ENCODE measurements around the gene CNR2.

DNA sequence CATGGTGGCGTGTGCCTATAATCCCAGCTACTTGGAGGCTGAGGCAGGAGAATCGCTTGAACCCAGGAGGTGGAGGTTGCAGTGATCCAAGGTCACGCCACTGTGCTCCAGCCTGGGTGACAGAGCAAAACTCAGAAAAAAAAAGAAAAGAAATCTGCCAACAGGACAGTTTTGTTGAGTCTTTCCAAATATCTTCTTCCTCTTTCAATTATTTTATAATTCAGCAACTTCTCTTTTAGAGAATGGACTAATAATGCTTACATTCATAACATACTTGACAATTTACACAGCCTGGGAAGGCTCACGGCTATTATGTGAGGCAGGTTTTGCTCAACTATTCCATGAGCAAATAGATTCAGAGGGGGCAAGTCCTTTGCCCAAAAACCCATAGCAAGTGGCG, 18.1 kb downstream of the CNR2 start:
- TF ChIP-seq, protein P1, sequence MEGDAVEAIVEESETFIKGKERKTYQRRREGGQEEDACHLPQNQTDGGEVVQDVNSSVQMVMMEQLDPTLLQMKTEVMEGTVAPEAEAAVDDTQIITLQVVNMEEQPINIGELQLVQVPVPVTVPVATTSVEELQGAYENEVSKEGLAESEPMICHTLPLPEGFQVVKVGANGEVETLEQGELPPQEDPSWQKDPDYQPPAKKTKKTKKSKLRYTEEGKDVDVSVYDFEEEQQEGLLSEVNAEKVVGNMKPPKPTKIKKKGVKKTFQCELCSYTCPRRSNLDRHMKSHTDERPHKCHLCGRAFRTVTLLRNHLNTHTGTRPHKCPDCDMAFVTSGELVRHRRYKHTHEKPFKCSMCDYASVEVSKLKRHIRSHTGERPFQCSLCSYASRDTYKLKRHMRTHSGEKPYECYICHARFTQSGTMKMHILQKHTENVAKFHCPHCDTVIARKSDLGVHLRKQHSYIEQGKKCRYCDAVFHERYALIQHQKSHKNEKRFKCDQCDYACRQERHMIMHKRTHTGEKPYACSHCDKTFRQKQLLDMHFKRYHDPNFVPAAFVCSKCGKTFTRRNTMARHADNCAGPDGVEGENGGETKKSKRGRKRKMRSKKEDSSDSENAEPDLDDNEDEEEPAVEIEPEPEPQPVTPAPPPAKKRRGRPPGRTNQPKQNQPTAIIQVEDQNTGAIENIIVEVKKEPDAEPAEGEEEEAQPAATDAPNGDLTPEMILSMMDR (IDR thresholded peaks at IDR 0.05): no peak
- TF ChIP-seq POLR2AphosphoS5 (IDR thresholded peaks at IDR 0.05): no peak

Measured in prostate gland (tissue), 2 donors.